ENCODE results near the gene SLC1A7. TPM values are rescaled to one million over a fixed set of nuclear protein-coding genes. Genes with fewer than 3 reads are reported as not detected.

Gene SLC1A7
- total and polyA plus RNA-seq, 2 of the 13 experiments (the other 11 are each of a cell fraction or from before 2014, with no cell fraction given), result 0.04 to 2.0 TPM

DNA sequence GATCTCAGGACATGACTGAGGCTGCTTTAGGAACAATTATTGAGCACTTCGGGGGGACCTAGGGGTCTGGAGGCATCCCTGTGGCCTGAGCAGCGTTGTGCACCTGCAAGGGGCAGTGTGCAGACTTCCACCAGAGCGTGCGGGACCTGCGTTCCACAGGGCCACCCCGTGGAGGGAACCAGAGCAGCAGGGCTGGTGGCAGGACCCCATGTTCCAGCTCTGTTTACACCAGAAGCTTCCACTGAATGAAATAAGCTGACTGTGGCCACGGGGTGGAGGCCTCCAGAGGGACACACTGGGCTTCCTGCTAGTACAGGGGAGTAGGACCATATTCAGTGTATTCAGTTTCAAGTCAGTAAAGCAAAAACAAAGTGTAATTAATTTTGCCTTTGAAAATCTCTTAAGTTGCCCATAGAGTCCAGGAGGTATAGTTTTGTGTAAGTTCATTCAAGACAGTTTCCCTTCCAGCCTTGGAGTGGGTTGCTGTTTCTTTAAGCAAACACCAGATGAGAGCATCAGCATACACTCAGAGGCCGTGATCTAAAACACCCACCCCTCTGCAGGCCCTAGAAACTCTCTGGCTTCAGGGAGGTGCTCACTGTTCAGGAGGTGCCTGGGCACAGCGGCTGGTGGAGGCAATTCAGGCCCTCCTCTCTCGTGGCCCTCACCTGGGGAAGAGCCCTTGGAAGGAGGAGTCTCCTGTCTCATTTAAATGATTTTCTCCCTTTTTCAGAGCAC is 16.6 kb downstream of the SLC1A7 start (continued):
- TF ChIP-seq STAG1 (CRISPR knock-in tag; IDR thresholded peaks at IDR 0.05) (0 out of 2 replicates have a peak, but pooled peaks have one; percentile 2), ZNF687 (CRISPR knock-in tag; IDR thresholded peaks at IDR 0.05) (peak; percentile 41), ZNF296 (CRISPR knock-in tag; conservative IDR thresholded peaks at IDR 0.05) (no peak), MTERF4 (CRISPR knock-in tag; IDR thresholded peaks at IDR 0.05) (no peak)

DNA sequence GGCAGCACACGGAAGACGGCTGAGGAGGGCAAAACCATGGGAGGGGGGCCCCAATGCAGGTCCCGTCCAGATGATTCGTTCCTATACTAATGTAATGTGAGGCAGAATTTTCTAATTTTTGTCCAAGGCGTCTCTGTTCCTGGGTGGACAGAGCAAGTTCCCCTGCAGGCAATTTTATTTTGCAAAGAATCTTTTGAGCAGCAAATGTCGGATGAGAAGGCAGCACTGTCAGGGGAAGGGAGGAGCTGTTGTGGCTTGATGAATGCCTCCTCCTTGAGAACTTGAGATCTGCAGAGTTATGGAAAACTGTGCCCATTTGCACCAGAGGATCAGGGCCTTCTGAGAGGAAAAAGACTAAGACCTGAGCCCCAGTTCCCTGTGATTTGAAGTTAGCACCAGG is 17.3 kb downstream of the SLC1A7 start:
- H4K20me1 ChIP-seq (ENCODE audit: insufficient read depth, low read length), result no peaks in the 10 kb centered on the region
- FAIRE-seq, result no peak
- H2AFZ ChIP-seq (ENCODE audit: low read length), result no peak overlapping the region
- no peaks in the 10 kb centered on the region for H3K9me3 ChIP-seq (ENCODE audit: low read length)
- no TSS peak for BruUV-seq (replicated peaks)
- ATAC-seq, result no peak
- H3K4me3 ChIP-seq (replicated peaks in 1 of 3; ENCODE audit: insufficient read depth in 1 of 3, low read depth in 2 of 3, low read length in 3 of 3), result no peak overlapping the region
- H3K4me1 ChIP-seq (ENCODE audit: insufficient read depth, low read length), result peaks cover 85% of the 10 kb centered on the region
- H3K27ac ChIP-seq (ENCODE audit: extremely low read length, insufficient read depth, low read length), result no peak overlapping the region
- H3K9ac ChIP-seq (ENCODE audit: insufficient read depth, low read depth, low read length), result no peak overlapping the region
- H3K36me3 ChIP-seq (replicated peaks in 1 of 2; ENCODE audit: control insufficient read depth in 1 of 2, insufficient read depth in 2 of 2, low read length in 2 of 2), result no peaks in the 10 kb centered on the region
- H3K79me2 ChIP-seq (ENCODE audit: insufficient read depth, low read length), result no peaks in the 10 kb centered on the region
- POLR2A ChIA-PET, result no interaction called here
- intact Hi-C loops (cut with micrococcal nuclease; ENCODE audit: unreplicated experiment), result no loop called here
- CTCF ChIA-PET (ENCODE audit: low intra/inter-chr PET ratio, low total read pairs), result no interaction called here
- WGBS (ENCODE audit: low lambda C conversion rate), result 89% methylated on average over 6 of the region's 6 CpGs
- in situ Hi-C loops (cut with HindIII; ENCODE audit: extremely low pct_ligation_motif_present, low pct_unique_long_range_greater_than_20kb), result loop anchor here (5.0 kb wide), 1 partner anchor 57 kb away; no protein-coding TSS in a partner anchor
- no peak overlapping the region for H3K4me2 ChIP-seq (ENCODE audit: low read depth, low read length)
- DNase-seq (ENCODE audit: low spot score), result no peak
- peaks cover 3 to 5% of the 10 kb centered on the region in 2 experiments; a peak in 3 of 5 replicates for H3K27me3 ChIP-seq (ENCODE audit: control insufficient read depth in 1 of 2, insufficient read depth in 2 of 2, low read length in 2 of 2)
- no peak for TF ChIP-seq GATA4 (IDR thresholded peaks at IDR 0.05; ENCODE audit: borderline replicate concordance, low read depth)
- no peak for TF ChIP-seq ZFP90 (CRISPR knock-in tag; IDR thresholded peaks at IDR 0.05; ENCODE audit: borderline replicate concordance)
- TF ChIP-seq AHR (CRISPR knock-in tag; IDR thresholded peaks at IDR 0.05), result no peak
- TF ChIP-seq CCDC6 (CRISPR knock-in tag; IDR thresholded peaks at IDR 0.05), result no peak
- no peak for TF ChIP-seq HNF4A (CRISPR knock-in tag; IDR thresholded peaks at IDR 0.05)
- no peak for TF ChIP-seq FOSL2 (CRISPR knock-in tag; IDR thresholded peaks at IDR 0.05)
- TF ChIP-seq MAX (IDR thresholded peaks at IDR 0.05), result no peak
- no peak for TF ChIP-seq E2F1 (CRISPR knock-in tag; IDR thresholded peaks at IDR 0.05)
- no peak for TF ChIP-seq ZNF619 (CRISPR knock-in tag; IDR thresholded peaks at IDR 0.05)
- no peak for TF ChIP-seq ZNF234 (CRISPR knock-in tag; conservative IDR thresholded peaks at IDR 0.05)
- no peak for TF ChIP-seq NR2F2 (IDR thresholded peaks at IDR 0.05; ENCODE audit: borderline replicate concordance, low read depth)
- no peak for TF ChIP-seq SRY (CRISPR knock-in tag; IDR thresholded peaks at IDR 0.05)
- no peak for TF ChIP-seq TBX2 (CRISPR knock-in tag; IDR thresholded peaks at IDR 0.05; ENCODE audit: borderline replicate concordance)
- no peak for TF ChIP-seq POLR2AphosphoS2 (IDR thresholded peaks at IDR 0.05; ENCODE audit: low read depth, low read length)

All from HepG2 (cell line).